GM18907 (cell line): ENCODE measurements around the gene OOSP3.

ENCODE experiments used
- ATAC-seq: cut with Tn5 transposase; IDR thresholded peaks from one replicate; pipeline ENCODE4 v1.9.1; 2021; ENCODE audit warnings: mild to moderate bottlenecking, moderate library complexity; ENCODE audit not compliant: unreplicated experiment

The OOSP3 gene

DNA sequence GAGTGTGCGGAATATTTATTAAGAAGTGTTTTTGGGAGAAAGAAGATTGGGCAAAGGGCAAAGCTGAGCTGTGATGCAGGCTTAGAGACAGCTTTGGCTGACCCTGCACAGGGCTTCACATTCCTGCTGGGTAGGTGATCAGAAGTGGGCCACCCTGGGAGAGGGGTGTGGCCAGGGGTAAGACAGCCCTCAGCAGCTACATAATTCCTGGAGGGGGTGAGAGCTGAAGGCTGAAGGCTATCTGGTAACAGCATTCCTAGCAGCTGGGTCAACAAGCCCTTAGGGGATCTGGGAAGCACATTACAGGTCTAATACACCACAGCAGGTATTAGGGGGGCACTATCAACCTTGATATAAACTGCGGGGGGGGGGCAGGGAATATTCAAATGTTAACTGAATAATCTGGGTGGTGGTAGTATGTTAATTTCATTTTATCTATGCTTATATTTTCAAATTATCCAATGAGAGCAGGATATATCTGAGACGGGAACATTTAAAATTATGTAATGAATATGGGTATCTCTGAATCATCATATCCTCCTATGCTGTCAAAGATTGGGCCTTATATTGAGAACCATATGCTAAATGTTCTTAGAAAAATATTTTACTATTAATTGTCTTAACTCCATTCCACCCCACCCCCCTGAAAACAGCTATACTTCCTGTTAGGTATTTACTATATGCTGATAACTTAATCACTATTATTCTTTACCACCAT lies 65.6 kb downstream of the OOSP3 start:
- no peak for ATAC-seq

DNA sequence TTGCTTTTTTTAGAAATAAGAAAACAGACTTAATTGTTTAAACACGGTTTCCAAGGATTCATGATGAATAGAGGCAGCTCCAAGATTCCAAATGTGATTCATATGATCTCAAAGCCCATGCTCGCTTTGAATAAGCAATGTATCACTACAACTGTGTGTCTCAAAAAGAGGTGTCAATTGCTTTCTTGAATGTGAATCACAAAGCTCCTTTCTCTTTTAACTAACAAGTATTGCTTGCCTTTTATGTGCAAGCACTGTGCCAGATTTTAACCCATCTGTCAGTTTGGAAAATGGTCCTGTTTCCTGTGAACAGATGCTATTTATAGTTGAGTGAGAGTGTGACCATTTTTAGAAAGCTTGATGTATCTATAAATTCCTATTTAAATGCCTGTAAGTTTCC lies 66.1 kb downstream of the OOSP3 start:
- ATAC-seq = no peak
